SK-N-SH (cell line): Measurements from ENCODE around the gene LETM1. TPM values are rescaled to one million over a fixed set of nuclear protein-coding genes. Genes with fewer than 3 reads are reported as not detected.

Experiments used
- CTCF ChIA-PET: fragments of 300-600, 350-600 bp; formaldehyde crosslinking; extraction: SDS; loops from one replicate; lab custom pipeline; 2021; lab: Yijun Ruan, JAX
- POLR2A ChIA-PET: fragments of 350-600 bp; sonication (Branson Sonifier 250); formaldehyde crosslinking; extraction: SDS; loops from one replicate; lab custom pipeline; 2020; ENCODE audit warnings: antibody characterized with exemption, inconsistent platforms; lab: Yijun Ruan, JAX
- DNase-seq: peaks from one replicate; pipeline ENCODE4 v3.0.0; 2012
- H2AFZ ChIP-seq: fragments of 200-600 bp; sonication (generic); 2 replicates; pipeline ENCODE4 v1.8.1; 2016; ENCODE audit warnings: antibody characterized with exemption, mild to moderate bottlenecking, low read depth
- H3F3A ChIP-seq: fragments of 200-600 bp; sonication (generic); replicated peaks from 2 replicates; pipeline ENCODE3; 2016; ENCODE audit warnings: antibody characterized with exemption, mild to moderate bottlenecking; ENCODE audit not compliant: insufficient read depth
- H3K27ac ChIP-seq, 2 experiments: fragments of 200-500 bp in 1 of 2; fragments of 200-600 bp in 1 of 2; sonication (Bioruptor generic) in 1 of 2; sonication (generic), shearing (Covaris generic) in 1 of 2; 2 replicates each; pipeline versions ENCODE4 v1.5.1 to v1.6.1; 2014 to 2016; ENCODE audit warnings: low read depth in 2 of 2, inconsistent platforms in 1 of 2, low read length in 1 of 2, mild to moderate bottlenecking in 1 of 2, mixed read lengths in 1 of 2
- H3K27me3 ChIP-seq: fragments of 200-600 bp; sonication (generic), shearing (Covaris generic); 2 replicates; pipeline ENCODE4 v1.6.1; 2016; ENCODE audit warnings: mixed run types; ENCODE audit not compliant: insufficient read depth
- H3K36me3 ChIP-seq, 2 experiments: fragments of 200-500 bp in 1 of 2; fragments of 200-600 bp in 1 of 2; sonication (Bioruptor generic) in 1 of 2; sonication (generic) in 1 of 2; replicated peaks in 1 of 2; 2 replicates each; pipeline versions ENCODE3 to v1.5.1; 2014 to 2016; ENCODE audit warnings: low read length in 1 of 2, mild to moderate bottlenecking in 1 of 2; ENCODE audit not compliant: insufficient read depth in 2 of 2, control insufficient read depth in 1 of 2
- H3K4me1 ChIP-seq, 2 experiments: fragments of 200-500 bp in 1 of 2; fragments of 200-600 bp in 1 of 2; sonication (Bioruptor generic) in 1 of 2; sonication (generic), shearing (Covaris generic) in 1 of 2; 2 replicates each; pipeline versions ENCODE4 v1.5.1 to v1.6.1; 2014 to 2016; ENCODE audit warnings: low read depth in 1 of 2, low read length in 1 of 2, mixed run types in 1 of 2; ENCODE audit not compliant: insufficient read depth in 2 of 2, control insufficient read depth in 1 of 2
- H3K4me2 ChIP-seq: fragments of 200-600 bp; sonication (generic), shearing (Covaris generic); 2 replicates; pipeline ENCODE4 v1.6.1; 2017; ENCODE audit warnings: mixed run types
- H3K4me3 ChIP-seq, 2 experiments: fragments of 200-500 bp in 1 of 2; fragments of 200-600 bp in 1 of 2; sonication (Bioruptor generic) in 1 of 2; sonication (generic), shearing (Covaris generic) in 1 of 2; 2 replicates each; pipeline versions ENCODE4 v1.5.1 to v1.8.1; 2014 to 2016; ENCODE audit warnings: low read depth in 2 of 2, inconsistent platforms in 1 of 2, low read length in 1 of 2, mild to moderate bottlenecking in 1 of 2, mixed read lengths in 1 of 2, moderate library complexity in 1 of 2
- H3K79me2 ChIP-seq: fragments of 200-600 bp; sonication (generic); 2 replicates; pipeline ENCODE4 v1.8.1; 2017; ENCODE audit warnings: mild to moderate bottlenecking; ENCODE audit not compliant: insufficient read depth
- H3K9ac ChIP-seq: fragments of 200-600 bp; sonication (generic); 2 replicates; pipeline ENCODE4 v1.6.1; 2017; ENCODE audit warnings: mixed run types
- H3K9me2 ChIP-seq: fragments of 200-600 bp; sonication (generic); 2 replicates; pipeline ENCODE4 v1.6.1; 2017; ENCODE audit warnings: mixed run types
- H3K9me3 ChIP-seq: fragments of 200-600 bp; sonication (generic); 2 replicates; pipeline ENCODE4 v1.6.1; 2017; ENCODE audit warnings: mixed run types, mild to moderate bottlenecking, moderate library complexity
- H4K20me1 ChIP-seq: fragments of 200-600 bp; sonication (generic); 2 replicates; pipeline ENCODE4 v1.6.1; 2017; ENCODE audit warnings: mild to moderate bottlenecking, mixed run types; ENCODE audit not compliant: insufficient read depth
- EP300 ChIP-seq, 2 experiments: IDR thresholded peaks; 2 replicates each; pipeline versions ENCODE4 v1.4.0 to v1.6.1; 2012; ENCODE audit warnings: borderline replicate concordance in 1 of 2, low read depth in 1 of 2, low read length in 1 of 2
- EZH2phosphoT487 ChIP-seq: fragments of 200-600 bp; sonication (generic); IDR thresholded peaks from 2 replicates; pipeline ENCODE4 v1.6.1; 2017; ENCODE audit warnings: low read depth, mixed run types, mild to moderate bottlenecking, antibody characterized with exemption, moderate library complexity, borderline replicate concordance
- MEF2A ChIP-seq: IDR thresholded peaks from 2 replicates; pipeline ENCODE4 v1.4.0; 2012; ENCODE audit warnings: low read depth, borderline replicate concordance
- NFIC ChIP-seq: IDR thresholded peaks from 2 replicates; pipeline ENCODE4 v1.4.0; 2012; ENCODE audit warnings: borderline replicate concordance
- PBX3 ChIP-seq: IDR thresholded peaks from 2 replicates; pipeline ENCODE4; 2012
- REST ChIP-seq: IDR thresholded peaks from 2 replicates; pipeline ENCODE4 v1.6.1; 2012; ENCODE audit warnings: mild to moderate bottlenecking, low read depth, low read length, moderate library complexity
- TAF1 ChIP-seq: IDR thresholded peaks from 2 replicates; pipeline ENCODE4 v1.6.1; 2012; ENCODE audit warnings: low read depth, mild to moderate bottlenecking, low read length, moderate library complexity, borderline replicate concordance
- TEAD4 ChIP-seq: IDR thresholded peaks from 2 replicates; pipeline ENCODE4 v1.4.0; 2012; ENCODE audit warnings: mild to moderate bottlenecking, borderline replicate concordance; ENCODE audit not compliant: insufficient read depth
- WGBS: methylation state at CpG from one replicate; pipeline ENCODE4 v1.1.6; 2017; ENCODE audit warnings: low lambda C conversion rate; 5-methylcytosine and 5-hydroxymethylcytosine counted together
- polyA plus RNA-seq, 3 experiments: library from polyadenylated mRNA; depleted of rRNA; stranded (reverse); fragments of >200 nt; gene quantifications; 2 replicates each; pipeline ENCODE4 v1.2.3, GENCODE V29; 2012

Gene LETM1
- polyA plus RNA-seq, 1 of the 3 experiments (the other 2 are of a cell fraction) = 25.8 TPM

- Histone ChIP-seq H2AFZ (no peak overlapping the region), H3K79me2 (no peaks in the 10 kb centered on the region), H3K9me2 (no peaks in the 10 kb centered on the region), H3K4me2 (no peak overlapping the region), H3K4me1 (peaks cover 0 to 3% of the 10 kb centered on the region in 2 experiments; a peak in 1 of 4 replicates), H3K9me3 (no peaks in the 10 kb centered on the region), H3K4me3 (no peak overlapping the region), H4K20me1 (no peaks in the 10 kb centered on the region), H3K36me3 (peaks cover 0 to 8% of the 10 kb centered on the region in 2 experiments), H3K27me3 (no peaks in the 10 kb centered on the region), H3K9ac (no peak overlapping the region), H3K27ac (no peak overlapping the region), H3F3A (peaks cover 3% of the 10 kb centered on the region)
- WGBS = 79% methylated on average over 9 of the region's 11 CpGs
- ChIA-PET POLR2A (no interaction called here), CTCF (interaction anchor here (0.6 to 11.2 kb wide), 32 partner anchors 10 to 1032 kb away, joined by 3 to 166 read pairs (median 5); partner anchors contain the start of genes GAK and TMEM175)
- TF ChIP-seq PBX3 = no peak
- no peak for DNase-seq
Measured at GRCh38 chr4:1808851-1809753, 46.9 kb downstream of the LETM1 start.

- Histone ChIP-seq H3K79me2 (no peaks in the 10 kb centered on the region), H3K4me2 (no peak overlapping the region), H3K27ac (no peak overlapping the region), H3K4me1 (peaks cover 0 to 3% of the 10 kb centered on the region in 2 experiments; a peak in 1 of 4 replicates), H3K4me3 (no peak overlapping the region), H3K36me3 (peaks cover 0 to 2% of the 10 kb centered on the region in 2 experiments), H3K9me3 (no peaks in the 10 kb centered on the region), H4K20me1 (no peaks in the 10 kb centered on the region), H2AFZ (no peak overlapping the region), H3K9me2 (no peaks in the 10 kb centered on the region), H3F3A (peaks cover 3% of the 10 kb centered on the region), H3K27me3 (no peaks in the 10 kb centered on the region), H3K9ac (no peak overlapping the region)
- CTCF ChIA-PET = interaction anchor here (0.6 to 11.2 kb wide), 21 partner anchors 9 to 1033 kb away, joined by 3 to 166 read pairs (median 8); no protein-coding TSS in a partner anchor
- DNase-seq = no peak
- POLR2A ChIA-PET = no interaction called here
- 83% methylated on average over 6 of the region's 6 CpGs for WGBS
- TF ChIP-seq TAF1 (no peak), REST (no peak), EZH2phosphoT487 (no peak), MEF2A (no peak), TEAD4 (no peak), NFIC (no peak), EP300 (IDR thresholded peaks at IDR 0.05; ENCODE audit: borderline replicate concordance in 1 of 2, low read depth in 1 of 2, low read length in 1 of 2) (no peak)
Measured at GRCh38 chr4:1808396-1808795, 47.6 kb downstream of the LETM1 start.
